HepG2 (cell line): Measurements from ENCODE around the gene C1orf159.
A peak's percentile ranks its signal among the peaks of the same experiment; 100 is the strongest.

Experiments used
- CTCF ChIP-seq: sonication (generic); formaldehyde crosslinking; IDR thresholded peaks from 2 replicates; pipeline ENCODE4 v1.5.0; 2020; ENCODE audit warnings: mild to moderate bottlenecking, missing genetic modification reagents, moderate library complexity
- GABPA ChIP-seq, 2 experiments: IDR thresholded peaks; 2 replicates each; pipeline ENCODE4 v1.6.1; 2011 to 2016; ENCODE audit warnings: low read depth in 2 of 2, low read length in 1 of 2, missing biosample characterization in 1 of 2, missing genetic modification characterization in 1 of 2
- HNRNPH1 ChIP-seq: fragments of 200-400 bp; formaldehyde crosslinking; optimal IDR thresholded peaks from 2 replicates; pipeline ENCODE3; 2017; ENCODE audit warnings: mild to moderate bottlenecking, low read depth, low read length
- IRF1 ChIP-seq: sonication (generic); formaldehyde crosslinking; IDR thresholded peaks from 2 replicates; pipeline ENCODE4 v1.4.0; 2020; ENCODE audit warnings: low read depth, mild to moderate bottlenecking, missing genetic modification reagents
- MAX ChIP-seq: IDR thresholded peaks from 2 replicates; pipeline ENCODE4 v1.6.1; 2012; ENCODE audit warnings: inconsistent platforms
- MEF2D ChIP-seq: sonication (generic); formaldehyde crosslinking; IDR thresholded peaks from 2 replicates; pipeline ENCODE4 v1.5.1; 2020; ENCODE audit warnings: mild to moderate bottlenecking, missing genetic modification reagents
- MYC ChIP-seq: sonication (generic); formaldehyde crosslinking; IDR thresholded peaks from 2 replicates; pipeline ENCODE4 v1.9.0; 2021; ENCODE audit warnings: missing genetic modification reagents, borderline replicate concordance
- ZNF12 ChIP-seq: sonication (generic); formaldehyde crosslinking; IDR thresholded peaks from 2 replicates; pipeline ENCODE4 v1.5.0; 2020; ENCODE audit warnings: missing genetic modification reagents
- ZNF33B ChIP-seq: sonication (generic); formaldehyde crosslinking; IDR thresholded peaks from 2 replicates; pipeline ENCODE4 v1.5.1; 2020; ENCODE audit warnings: mild to moderate bottlenecking, missing genetic modification reagents
- ZNF589 ChIP-seq: sonication (generic); formaldehyde crosslinking; conservative IDR thresholded peaks from 2 replicates; pipeline ENCODE4 v1.8.0; 2022; ENCODE audit warnings: mild to moderate bottlenecking, moderate library complexity, missing genetic modification reagents

GRCh38 chr1:1123581-1124507 is 8.0 kb upstream of the C1orf159 start:
- TF ChIP-seq GABPA (IDR thresholded peaks at IDR 0.05; ENCODE audit: low read depth, low read length) = no peak
- TF ChIP-seq GABPA (CRISPR knock-in tag; IDR thresholded peaks at IDR 0.05; ENCODE audit: low read depth) = no peak
- TF ChIP-seq MYC (CRISPR knock-in tag) = no peak
- no peak for TF ChIP-seq ZNF589 (CRISPR knock-in tag)
- no peak for TF ChIP-seq MAX
- TF ChIP-seq MEF2D = no peak
- TF ChIP-seq HNRNPH1 = no peak
- TF ChIP-seq ZNF12 (CRISPR knock-in tag) = peak; percentile 80; the same call in 1 of the 2 replicates
- no peak for TF ChIP-seq CTCF (CRISPR knock-in tag)
- no peak for TF ChIP-seq ZNF33B
- TF ChIP-seq IRF1 (CRISPR knock-in tag) = no peak
